Heart right ventricle (tissue), 16 donors: Measurements from ENCODE around the gene JDP2. TPM values are rescaled to one million over a fixed set of nuclear protein-coding genes. Genes with fewer than 3 reads are reported as not detected.
A peak's percentile ranks its signal among the peaks of the same experiment; 100 is the strongest.

Experiments used
- ATAC-seq, 8 donors: fragments of 200-7000 bp; cut with Tn5 transposase; one replicate each; pipeline ENCODE4 v1.9.1; 2020; ENCODE audit warnings: mild to moderate bottlenecking in 8 of 8, moderate library complexity in 8 of 8, moderate number of reproducible peaks in 1 of 8
- DNase-seq, 2 donors: peaks; one replicate each; pipeline ENCODE4 v3.0.0-alpha.2; 2020
- H3K27ac ChIP-seq, 10 donors: fragments of 200-600 bp; sonication (generic) in 2 of 10; one replicate each; pipeline versions ENCODE4 v1.5.0 to v1.8.0; 2020 to 2022; ENCODE audit warnings: mild to moderate bottlenecking in 3 of 10
- H3K27me3 ChIP-seq, 7 donors: fragments of 200-600 bp; one replicate each; pipeline ENCODE4 v1.8.0; 2021 to 2022; ENCODE audit warnings: mild to moderate bottlenecking in 2 of 7
- H3K36me3 ChIP-seq, 9 donors: fragments of 200-600 bp; sonication (generic) in 1 of 9; one replicate each; pipeline versions ENCODE4 v1.5.0 to v1.8.0; 2020 to 2022; ENCODE audit warnings: mild to moderate bottlenecking in 2 of 9
- H3K4me1 ChIP-seq, 9 donors: fragments of 200-600 bp; sonication (generic) in 1 of 9; one replicate each; pipeline versions ENCODE4 v1.5.0 to v1.8.0; 2020 to 2022; ENCODE audit warnings: mild to moderate bottlenecking in 4 of 9
- H3K4me3 ChIP-seq, 10 donors: fragments of 200-600 bp; sonication (generic) in 2 of 10; one replicate each; pipeline versions ENCODE4 v1.5.0 to v1.8.0; 2020 to 2022; ENCODE audit warnings: mild to moderate bottlenecking in 7 of 10, moderate library complexity in 2 of 10
- H3K9me3 ChIP-seq, 11 donors: fragments of 200-600 bp in 10 of 11; sonication (generic) in 2 of 11; one replicate each; pipeline versions ENCODE4 v1.5.0 to v1.8.0; 2013 to 2022; ENCODE audit warnings: mild to moderate bottlenecking in 2 of 11, control low read depth in 1 of 11, moderate library complexity in 1 of 11
- WGBS, 2 donors: extraction: QIAGEN DNeasy Blood & Tissue Kit; methylation state at CpG; one replicate each; pipeline ENCODE4 v1.1.7; 2013; ENCODE audit warnings: inconsistent platforms in 1 of 2; 5-methylcytosine and 5-hydroxymethylcytosine counted together
- intact Hi-C, 10 donors: fragments of 100-400 bp; cut with DNase I; formaldehyde crosslinking; loops; one replicate each; pipeline versions ENCODE4 v1.11.1 to v1.14.2; 2022
- long read RNA-seq, 3 donors: library from polyadenylated mRNA; unstranded; transcript quantifications; one replicate each; pipeline ENCODE4 v2.0.0, GENCODE V29; 2020 to 2021
- polyA plus RNA-seq, 2 donors: library from polyadenylated mRNA; stranded (reverse); fragments of 200-250 nt; gene quantifications; one replicate each; pipeline ENCODE4 v1.2.3, GENCODE V29; 2013
- total RNA-seq, 10 donors: library from RNA; stranded (reverse); fragmentation: NEBNext Ultra II Directional in 3 of 10; extraction: Animal tissue kit (Norgen Biotek cat#: 25700) in 3 of 10; gene quantifications; one replicate each; pipeline versions ENCODE4 v1.2.1 to v1.2.4, GENCODE V29; 2021 to 2023
- TF ChIP-seq, protein P1 (sequence below), 9 donors: fragments of 200-600 bp; sonication (generic) in 2 of 9; IDR thresholded peaks; one replicate each; pipeline versions ENCODE4 v1.5.0 to v1.8.0; 2021 to 2022; ENCODE audit warnings: antibody characterized with exemption in 9 of 9, mild to moderate bottlenecking in 5 of 9, moderate library complexity in 1 of 9
- donor health status: Arrhythmogenic right ventricular cardiomyopathy.
- donor health status: ischemic (EF 13 %, LVEDD 7.1; RV severe dilation, severe dysfunction).
- donor health status: healthy with polysubstance abuse.
- donor health status: DM: no; HTN: yes; CAD: no.
- donor health status: DM: no; HTN: no; CAD: no.
- donor health status: ischemic (EF 25% LVEDD 6.9; RV normal size, moderate dysfunction).
- donor health status: ischemic (EF 25% LVEDD 5.7; RV mildly dilated, moderate dysfunction).
- donor health status: healthy.
- donor health status: DM: yes; HTN: yes; CAD: no.
- donor health status: Ischemic cardiomyopathy.
- donor health status: ischemic (EF 35%, LVEDD 5.7; RV mildly dilated, moderate dysfunction).
- donor health status: nonischemic (EF 11% LVEDD 7.7; RV severe dilation, severe dysfunction).
- donor health status: DM: yes; HTN: yes; CAD: no.
- donor health status: PGD.
- donor health status: ischemic (EF 29% LVEDD 5.4; RV normal size, mild dysfunction).
- donor health status: nonischemic (EF 23%, LVEDD 6.1; RV moderate dilation, normal function).

JDP2 gene, protein sequence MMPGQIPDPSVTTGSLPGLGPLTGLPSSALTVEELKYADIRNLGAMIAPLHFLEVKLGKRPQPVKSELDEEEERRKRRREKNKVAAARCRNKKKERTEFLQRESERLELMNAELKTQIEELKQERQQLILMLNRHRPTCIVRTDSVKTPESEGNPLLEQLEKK
- total RNA-seq (10 to 100 TPM; 12.3 to 28.0 (median 17.3) TPM), polyA plus RNA-seq (10 to 100 TPM; 15.6 to 44.0 TPM)
- long read RNA-seq, donor 1, transcript JDP2-206 (4 exons, 631 nt), result major isoform, 23 of 30 reads
- long read RNA-seq, donor 1, partial matches to known transcripts, result 2 of 30 reads
- long read RNA-seq, donor 1, other reads (novel, unspliced or antisense), result 5 of 30 reads
- long read RNA-seq, donor 2, transcript JDP2-206 (4 exons, 631 nt), result major isoform, 13 of 25 reads
- long read RNA-seq, donor 2, partial matches to known transcripts, result 2 of 25 reads
- long read RNA-seq, donor 2, other reads (novel, unspliced or antisense), result 8 of 25 reads
- long read RNA-seq, donor 3, partial matches to known transcripts, result 6 of 10 reads
- long read RNA-seq, donor 3, other reads (novel, unspliced or antisense), result 3 of 10 reads

DNA sequence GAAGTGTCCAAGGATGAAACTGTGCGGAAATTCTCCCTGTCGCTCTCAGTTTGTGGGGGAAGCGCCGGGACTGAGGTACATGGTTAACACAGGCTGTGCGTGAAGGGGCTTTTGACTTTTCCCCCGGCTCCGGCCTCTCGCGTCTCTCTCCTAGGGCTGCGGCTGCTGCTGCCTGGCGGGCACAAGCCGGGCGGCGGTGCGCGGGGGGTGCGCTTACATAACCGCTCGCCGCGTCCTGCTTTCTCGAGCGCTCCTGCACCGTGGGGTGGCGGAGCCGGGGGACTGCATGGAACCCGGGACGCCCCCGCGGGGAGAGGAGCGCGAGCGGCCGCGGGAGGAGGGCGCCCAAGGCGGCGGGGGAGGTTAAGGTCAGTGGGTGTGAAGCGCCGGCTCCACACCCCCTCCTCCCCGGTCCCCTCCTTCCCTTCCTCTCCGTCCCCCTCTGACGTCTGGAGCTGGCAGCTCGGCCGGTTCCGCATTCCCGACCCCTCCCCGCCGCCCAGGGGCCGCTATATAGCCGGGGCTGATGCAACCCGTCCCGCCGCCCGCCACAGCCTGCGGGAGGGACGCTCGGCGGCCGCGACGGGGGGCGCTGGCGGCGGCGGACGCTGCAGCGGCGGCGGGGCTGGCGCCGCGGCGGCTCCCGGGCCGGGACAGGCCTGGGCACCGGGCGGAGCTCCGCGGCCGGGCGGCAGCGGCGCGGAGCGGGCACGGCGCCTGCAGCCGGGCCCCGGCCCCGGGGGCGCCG lies at the start of gene JDP2:
JDP2 (plus strand) TSS at position 541 of the 748 bp plus-strand sequence. CDS start 9,899 bp downstream, outside the sequence.
- peaks cover 0 to 8% (median 4%) of the 10 kb centered on the region in 11 donors for H3K9me3 ChIP-seq
- intact Hi-C loops, result loop anchor here in 7 of 10 donors (1.0 to 10.0 kb wide), 8 partner anchors 27 to 117 kb away; no protein-coding TSS in a partner anchor
- peak within 1 kb of the TSS; percentile 69 to 90 (median 78) for H3K4me3 ChIP-seq
- TF ChIP-seq, protein P1, sequence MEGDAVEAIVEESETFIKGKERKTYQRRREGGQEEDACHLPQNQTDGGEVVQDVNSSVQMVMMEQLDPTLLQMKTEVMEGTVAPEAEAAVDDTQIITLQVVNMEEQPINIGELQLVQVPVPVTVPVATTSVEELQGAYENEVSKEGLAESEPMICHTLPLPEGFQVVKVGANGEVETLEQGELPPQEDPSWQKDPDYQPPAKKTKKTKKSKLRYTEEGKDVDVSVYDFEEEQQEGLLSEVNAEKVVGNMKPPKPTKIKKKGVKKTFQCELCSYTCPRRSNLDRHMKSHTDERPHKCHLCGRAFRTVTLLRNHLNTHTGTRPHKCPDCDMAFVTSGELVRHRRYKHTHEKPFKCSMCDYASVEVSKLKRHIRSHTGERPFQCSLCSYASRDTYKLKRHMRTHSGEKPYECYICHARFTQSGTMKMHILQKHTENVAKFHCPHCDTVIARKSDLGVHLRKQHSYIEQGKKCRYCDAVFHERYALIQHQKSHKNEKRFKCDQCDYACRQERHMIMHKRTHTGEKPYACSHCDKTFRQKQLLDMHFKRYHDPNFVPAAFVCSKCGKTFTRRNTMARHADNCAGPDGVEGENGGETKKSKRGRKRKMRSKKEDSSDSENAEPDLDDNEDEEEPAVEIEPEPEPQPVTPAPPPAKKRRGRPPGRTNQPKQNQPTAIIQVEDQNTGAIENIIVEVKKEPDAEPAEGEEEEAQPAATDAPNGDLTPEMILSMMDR (IDR thresholded peaks at IDR 0.05), result peak in 5 of 9 donors; percentile 13 to 53 (median 35)
- peak; percentile 91 to 95 (median 93) for ATAC-seq
- DNase-seq, result peak; percentile 96 to 97
- H3K4me1 ChIP-seq, result peaks cover 20 to 64% (median 43%) of the 10 kb centered on the region in 9 donors
- no peaks in the 10 kb centered on the region for H3K27me3 ChIP-seq
- H3K27ac ChIP-seq, result peak within 1 kb of the TSS; percentile 81 to 98 (median 94)
- H3K36me3 ChIP-seq, result peaks cover 0 to 12% (median 9%) of the 10 kb centered on the region in 9 donors
- WGBS, 2 donors, result 1% methylated on average over 57 to 89 of the region's 93 CpGs

DNA sequence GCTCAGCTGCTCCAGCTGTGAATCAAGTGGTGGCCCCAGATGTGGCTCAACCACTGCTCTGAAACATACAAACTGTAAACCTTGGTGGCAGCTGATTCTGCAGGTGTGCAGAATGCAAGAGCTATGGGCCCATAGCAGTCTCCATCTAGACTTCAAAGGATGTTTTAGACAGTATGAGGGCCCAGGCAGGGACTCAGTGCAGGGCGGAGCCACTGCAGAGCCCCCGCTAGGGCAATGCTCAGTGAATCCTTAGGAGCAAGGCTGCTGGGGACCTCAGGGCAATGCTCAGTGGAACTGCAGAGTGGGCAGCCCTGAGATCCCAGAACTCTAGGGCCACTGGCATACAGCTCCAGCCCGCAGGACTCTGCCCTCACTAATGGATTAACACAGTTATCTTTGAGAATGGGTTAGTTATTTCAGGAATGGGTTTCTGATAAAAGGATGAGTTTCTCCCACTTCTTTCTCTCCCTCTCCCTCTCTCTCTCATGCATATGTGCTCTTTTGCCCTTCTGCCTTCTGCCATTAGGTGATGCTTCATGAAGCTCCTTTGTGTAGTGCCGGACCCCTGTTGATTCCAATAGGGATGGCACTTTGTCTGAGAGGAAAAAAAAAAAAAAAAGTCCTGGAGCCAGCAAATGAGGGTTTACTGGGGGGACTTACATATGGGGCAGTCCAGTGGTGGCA lies 48.4 kb upstream of the JDP2 start:
- Histone ChIP-seq H3K9me3 (peaks cover 0 to 4% (median 0%) of the 10 kb centered on the region in 11 donors), H3K4me3 (no peak overlapping the region), H3K36me3 (no peaks in the 10 kb centered on the region), H3K27me3 (no peaks in the 10 kb centered on the region), H3K4me1 (peaks cover 0 to 15% (median 0%) of the 10 kb centered on the region in 9 donors), H3K27ac (no peak overlapping the region)
- intact Hi-C loops, result no loop called here
- TF ChIP-seq, protein P1 (IDR thresholded peaks at IDR 0.05), result no peak
- DNase-seq (no peak), ATAC-seq (no peak)
- WGBS, 2 donors, result 98 to 99% methylated on average over 4 of the region's 4 CpGs

DNA sequence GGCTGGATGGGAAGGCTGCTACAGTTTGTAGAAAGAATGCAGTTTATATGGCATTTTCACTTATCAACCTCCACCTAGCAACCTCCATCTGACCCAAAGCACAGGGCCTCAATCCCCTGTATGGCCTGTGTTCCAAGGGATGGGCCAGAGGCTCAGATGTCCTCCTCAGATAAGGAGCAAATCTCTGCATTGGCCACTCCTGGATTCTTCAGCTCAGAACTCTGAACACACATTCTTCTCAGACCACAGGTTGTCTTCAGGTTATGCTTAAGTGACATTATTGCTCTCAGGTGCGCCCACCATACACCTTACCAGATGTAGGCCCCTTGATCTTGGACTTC lies 47.9 kb upstream of the JDP2 start:
- intact Hi-C loops, result no loop called here
- Histone ChIP-seq H3K4me1 (peaks cover 0 to 15% (median 0%) of the 10 kb centered on the region in 9 donors), H3K27ac (no peak overlapping the region), H3K9me3 (peaks cover 0 to 9% (median 0%) of the 10 kb centered on the region in 11 donors), H3K36me3 (no peaks in the 10 kb centered on the region), H3K4me3 (no peak overlapping the region), H3K27me3 (no peaks in the 10 kb centered on the region)
- TF ChIP-seq, protein P1 (IDR thresholded peaks at IDR 0.05), result no peak
- 97 to 100% methylated on average over 1 of the region's 1 CpG for WGBS, 2 donors
- no peak for DNase-seq
- no peak for ATAC-seq
